Mammary epithelial cell (primary cell): ENCODE measurements around the gene ACYP2.

Experiments used
- CTCF ChIP-seq, 2 donors: IDR thresholded peaks in 1 of 2; conservative IDR thresholded peaks in 1 of 2; 2 replicates each; pipeline ENCODE4 v1.5.1; 2011 to 2012; ENCODE audit warnings: inconsistent platforms in 2 of 2, low read length in 2 of 2, mild to moderate bottlenecking in 2 of 2, control low read depth in 1 of 2, low read depth in 1 of 2; ENCODE audit not compliant: insufficient read depth in 1 of 2; ENCODE audit errors: extremely low read depth in 1 of 2
- EZH2 ChIP-seq: IDR thresholded peaks from 2 replicates; pipeline ENCODE4 v1.6.1; 2012; ENCODE audit warnings: low read length, inconsistent platforms, borderline replicate concordance

GRCh38 chr2:54191361-54192135 is 76.1 kb downstream of the ACYP2 start:
- TF ChIP-seq EZH2 = no peak
- TF ChIP-seq CTCF (conservative IDR thresholded peaks at IDR 0.05 in 1 of 2, IDR thresholded peaks at IDR 0.05 in 1 of 2; ENCODE audit: extremely low read depth in 1 of 2, insufficient read depth in 1 of 2, low read depth in 1 of 2, low read length in 2 of 2) = no peak
